HPDE6-E6E7 (cell line): Measurements from ENCODE around the gene SNRNP25.

Source experiments
- DNase-seq: peaks from one replicate; pipeline ENCODE4 v3.0.0; 2011; ENCODE audit warnings: missing footprints; ENCODE audit errors: extremely low spot score

The SNRNP25 gene

DNA sequence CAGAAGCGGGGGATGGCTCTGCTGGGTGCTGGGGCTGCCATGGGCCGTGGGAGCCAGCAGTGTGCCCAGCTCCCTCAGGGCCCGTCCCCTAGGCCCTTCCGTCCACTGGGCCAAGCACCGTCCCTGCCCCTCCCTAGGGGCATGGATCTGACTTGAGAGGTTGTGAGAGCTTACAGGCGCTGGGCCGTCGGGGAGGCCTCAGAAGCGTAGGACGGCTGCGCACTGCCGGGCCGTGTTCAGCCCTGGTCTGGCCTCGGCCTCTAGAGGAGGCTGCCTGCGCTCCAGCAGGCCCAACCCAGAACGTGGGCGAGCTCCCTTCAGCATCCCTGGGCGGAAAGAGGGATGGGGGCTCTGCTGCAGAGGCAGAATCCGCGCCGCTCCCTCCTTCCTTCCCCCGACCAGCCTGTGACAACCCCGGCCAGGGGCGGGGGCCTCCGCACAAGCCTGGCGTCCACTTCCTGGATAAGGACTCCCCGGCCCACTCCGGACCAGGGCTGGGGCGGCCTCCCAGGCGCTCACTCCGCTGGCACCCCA is 23.7 kb downstream of the SNRNP25 start:
- peak; percentile 39 for DNase-seq

- DNase-seq = peak; percentile 83
These were observed 24.3 kb downstream of the SNRNP25 start, which contains the start of gene MPG for GRCh38 chr16:77807-78443. Gene MPG (plus strand): TSS chr16:78225. CDS start chr16:78310, 85 bp downstream.

DNA sequence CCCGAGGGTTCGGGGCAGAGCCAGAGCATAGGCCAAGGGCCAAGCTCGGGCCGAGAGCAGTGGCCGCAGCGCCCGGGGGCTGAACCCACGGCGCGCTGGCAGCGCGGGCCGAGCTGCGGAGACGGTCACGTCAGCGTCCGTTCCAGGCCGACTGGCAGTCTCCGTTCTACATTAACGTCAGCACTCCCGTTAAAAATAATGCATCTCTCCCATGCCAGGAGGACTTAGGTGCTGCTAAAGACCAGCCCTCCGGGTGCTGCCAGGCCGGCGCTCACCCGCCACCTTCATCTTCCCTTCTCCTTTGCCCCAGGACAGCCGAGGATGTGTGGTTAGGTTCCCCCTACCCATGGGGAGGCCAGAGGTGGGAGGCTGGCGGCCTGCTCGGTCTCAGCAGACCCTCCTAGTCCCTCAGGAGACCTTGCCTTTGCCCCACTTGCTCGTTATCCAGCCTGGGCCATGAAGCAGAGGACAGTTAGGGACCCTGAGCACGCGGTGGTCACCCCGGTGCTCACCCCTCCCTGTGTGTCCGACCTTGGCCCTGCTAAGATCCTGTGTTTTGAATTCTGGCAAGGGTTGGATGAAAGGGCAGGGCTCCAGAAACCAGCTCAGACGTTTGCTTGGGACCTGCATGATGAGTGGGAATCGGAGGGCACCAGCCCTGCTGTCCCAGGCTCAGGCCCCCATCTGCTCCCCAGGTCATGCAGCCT is 25.0 kb downstream of the SNRNP25 start:
- DNase-seq = no peak

DNA sequence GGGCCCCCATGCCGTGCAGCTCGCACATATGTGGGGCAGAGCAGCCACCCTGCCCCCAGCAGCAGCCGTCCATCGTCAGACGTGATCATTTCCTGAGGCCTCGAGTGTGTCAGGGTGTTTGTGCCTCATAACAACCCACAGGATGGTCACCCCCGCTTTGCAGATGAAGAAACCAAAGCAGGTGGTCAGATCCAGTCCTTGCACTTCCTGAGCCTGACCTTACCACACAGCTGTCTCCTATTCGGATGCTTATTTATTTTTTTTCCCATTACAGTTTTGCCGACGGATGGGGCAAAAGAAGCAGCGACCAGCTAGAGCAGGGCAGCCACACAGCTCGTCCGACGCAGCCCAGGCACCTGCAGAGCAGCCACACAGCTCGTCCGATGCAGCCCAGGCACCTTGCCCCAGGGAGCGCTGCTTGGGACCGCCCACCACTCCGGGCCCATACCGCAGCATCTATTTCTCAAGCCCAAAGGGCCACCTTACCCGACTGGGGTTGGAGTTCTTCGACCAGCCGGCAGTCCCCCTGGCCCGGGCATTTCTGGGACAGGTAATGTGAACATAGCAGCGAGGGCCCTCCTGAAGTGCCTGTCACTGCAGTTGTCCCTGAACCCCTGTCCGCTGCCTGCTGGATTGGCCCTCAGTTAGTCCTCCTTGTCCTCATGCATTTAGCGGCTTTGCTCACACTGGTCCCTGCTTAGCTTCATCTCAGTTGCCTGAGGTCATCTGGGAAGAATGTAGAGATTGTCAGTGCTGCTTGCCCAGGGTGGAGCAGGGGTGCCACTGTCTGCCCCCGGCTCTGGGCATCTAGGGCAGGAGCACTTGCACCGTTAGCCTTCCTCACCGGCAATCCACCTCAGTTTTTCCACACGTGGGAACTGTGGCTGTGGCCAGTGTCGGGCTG is 25.8 kb downstream of the SNRNP25 start:
- no peak for DNase-seq

DNA sequence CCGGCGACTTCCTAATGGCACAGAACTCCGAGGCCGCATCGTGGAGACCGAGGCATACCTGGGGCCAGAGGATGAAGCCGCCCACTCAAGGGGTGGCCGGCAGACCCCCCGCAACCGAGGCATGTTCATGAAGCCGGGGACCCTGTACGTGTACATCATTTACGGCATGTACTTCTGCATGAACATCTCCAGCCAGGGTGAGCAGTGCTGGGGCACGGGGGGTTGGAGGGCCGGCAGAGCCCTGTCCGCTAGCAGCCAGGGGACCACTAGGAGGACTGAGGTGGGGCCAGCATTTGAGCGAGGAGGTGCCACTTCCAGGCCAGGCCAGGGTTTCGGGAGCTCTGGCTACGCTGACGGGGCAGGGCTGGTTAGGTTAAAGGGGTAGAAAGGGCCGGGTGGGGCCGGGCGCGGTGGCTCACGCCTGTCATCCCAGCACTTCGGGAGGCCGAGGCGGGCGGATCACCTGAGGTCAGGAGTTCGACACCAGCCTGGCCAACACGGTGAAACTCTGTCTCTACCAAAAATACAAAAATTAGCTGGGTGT is 29.5 kb downstream of the SNRNP25 start:
- DNase-seq = no peak

- no peak for DNase-seq
These were observed 30.4 kb downstream of the SNRNP25 start for GRCh38 chr16:83781-84615.

DNA sequence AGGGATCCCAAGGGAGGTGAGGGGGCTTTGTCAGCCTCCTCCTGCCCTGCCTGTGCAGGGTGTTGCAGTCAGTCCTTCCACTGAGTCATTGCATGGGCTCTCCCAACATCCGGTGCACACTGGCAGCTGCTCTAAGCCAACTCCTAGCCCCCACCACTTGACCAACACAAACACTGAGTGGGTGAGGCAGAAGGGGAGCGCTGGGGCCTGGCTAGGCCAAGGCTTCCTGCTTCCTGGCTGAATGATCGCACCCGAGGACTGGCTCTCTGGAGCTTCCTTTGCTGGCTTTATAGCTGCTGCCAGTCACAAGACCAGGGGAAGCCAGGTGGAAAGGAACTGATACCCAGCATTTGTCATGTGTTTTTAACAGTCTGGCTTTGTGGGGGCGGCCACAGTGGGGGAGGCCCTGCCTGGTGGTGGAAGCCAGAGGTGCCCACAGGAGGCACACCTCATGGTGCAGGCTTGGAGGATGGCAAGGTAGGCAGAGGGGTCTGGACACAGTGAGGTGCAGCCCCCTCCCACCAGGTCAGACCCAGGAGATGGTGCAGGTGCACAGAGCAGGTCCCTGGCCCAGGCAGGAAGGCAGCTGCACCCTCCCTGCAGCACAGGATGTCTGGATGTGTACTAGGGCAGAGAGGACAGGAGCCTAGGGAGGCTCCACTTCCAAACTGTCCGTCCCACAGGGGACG is 31.2 kb downstream of the SNRNP25 start:
- DNase-seq = peak; percentile 64

DNA sequence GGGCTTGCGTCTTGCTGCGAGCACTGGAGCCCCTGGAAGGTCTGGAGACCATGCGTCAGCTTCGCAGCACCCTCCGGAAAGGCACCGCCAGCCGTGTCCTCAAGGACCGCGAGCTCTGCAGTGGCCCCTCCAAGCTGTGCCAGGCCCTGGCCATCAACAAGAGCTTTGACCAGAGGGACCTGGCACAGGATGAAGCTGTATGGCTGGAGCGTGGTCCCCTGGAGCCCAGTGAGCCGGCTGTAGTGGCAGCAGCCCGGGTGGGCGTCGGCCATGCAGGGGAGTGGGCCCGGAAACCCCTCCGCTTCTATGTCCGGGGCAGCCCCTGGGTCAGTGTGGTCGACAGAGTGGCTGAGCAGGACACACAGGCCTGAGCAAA is 31.8 kb downstream of the SNRNP25 start:
- no peak for DNase-seq

- DNase-seq = no peak
These were observed 32.2 kb downstream of the SNRNP25 start for GRCh38 chr16:85865-86264.

GRCh38 chr16:86483-86952 is 32.9 kb downstream of the SNRNP25 start:
- no peak for DNase-seq

DNA sequence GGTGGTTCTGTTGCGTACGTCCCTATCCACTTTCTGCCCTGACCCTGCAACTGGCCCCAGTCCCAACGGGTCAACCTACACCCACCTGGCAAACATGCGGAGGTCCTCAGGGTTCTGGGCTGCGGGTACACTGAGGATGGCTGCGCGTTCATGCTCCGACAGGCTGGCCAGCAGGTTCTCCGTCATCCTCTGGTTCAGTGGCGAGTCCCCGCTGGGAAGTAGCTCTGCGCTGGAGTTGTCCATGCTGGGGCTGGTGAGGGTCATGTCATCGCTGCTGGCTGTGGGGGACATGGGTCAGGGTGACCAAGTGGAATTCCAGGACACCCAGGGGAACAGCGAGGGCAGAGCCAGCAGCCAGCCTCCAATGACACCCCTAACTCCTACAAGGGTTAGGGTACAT is 35.0 kb downstream of the SNRNP25 start:
- DNase-seq = no peak

DNA sequence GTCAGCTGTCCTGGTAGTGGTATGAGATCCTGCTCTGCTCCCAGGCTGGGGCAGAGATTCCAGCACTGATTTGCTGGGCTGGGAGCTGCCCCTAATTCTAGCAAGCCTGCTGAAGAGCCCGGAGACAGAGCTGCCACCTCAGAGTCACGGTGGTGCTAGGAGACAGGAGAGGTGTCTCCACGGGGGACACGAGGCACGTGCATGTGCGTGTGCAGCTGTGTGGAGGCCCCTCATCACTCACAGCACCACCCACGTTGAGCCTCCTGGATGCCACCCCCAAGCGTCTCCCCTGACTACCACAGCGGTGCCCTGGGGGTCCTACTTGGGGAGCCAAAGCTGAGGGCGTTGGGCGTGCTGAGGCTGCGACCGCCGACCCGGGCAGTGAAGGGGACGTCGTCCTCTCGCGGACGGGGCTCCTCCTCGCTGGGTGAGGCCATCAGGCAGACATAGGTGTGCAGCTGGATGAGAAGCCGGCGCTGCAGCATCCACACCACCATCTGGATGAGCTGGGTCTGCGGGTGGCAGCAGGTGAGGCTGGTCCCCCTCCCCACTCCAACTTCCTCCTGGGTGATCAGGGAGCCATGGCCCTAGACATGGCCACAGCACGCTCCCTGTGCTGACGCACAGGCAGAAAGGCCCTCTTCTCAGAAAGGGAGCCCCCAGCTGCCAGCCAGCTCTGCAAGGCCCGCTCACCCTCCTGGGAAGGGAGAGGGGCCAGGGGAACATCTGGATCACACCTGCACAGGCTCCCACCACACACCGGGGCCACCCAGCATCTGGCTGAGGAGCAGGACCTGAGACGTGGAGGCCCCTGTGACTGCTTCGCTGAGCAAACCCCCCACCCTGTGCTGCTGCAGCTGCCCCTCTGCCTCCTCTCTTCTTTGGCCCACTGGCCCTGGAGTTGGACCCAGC is 36.0 kb downstream of the SNRNP25 start:
- DNase-seq = no peak

DNA sequence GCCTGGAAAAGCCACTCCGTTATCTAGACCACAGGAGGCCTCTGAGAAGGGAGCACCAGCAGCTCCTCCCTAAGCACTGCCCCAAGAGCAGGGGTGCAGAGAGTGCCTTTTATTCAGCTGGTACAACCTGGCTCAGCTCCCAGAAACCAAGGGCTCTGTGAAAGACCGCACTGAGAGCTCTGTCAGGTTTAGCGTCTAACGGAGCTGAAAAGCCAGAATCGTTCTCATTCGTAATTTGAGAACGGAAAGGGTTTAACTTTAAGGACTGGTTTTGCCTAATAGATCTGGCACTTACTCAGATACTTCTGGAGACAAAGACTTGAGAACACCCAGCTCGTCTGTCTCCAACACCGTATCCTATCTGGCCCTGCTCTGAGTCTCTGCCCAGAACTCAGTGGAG is 37.9 kb downstream of the SNRNP25 start:
- no peak for DNase-seq

- DNase-seq = no peak
These were observed 39.1 kb downstream of the SNRNP25 start for GRCh38 chr16:92431-93339.

DNA sequence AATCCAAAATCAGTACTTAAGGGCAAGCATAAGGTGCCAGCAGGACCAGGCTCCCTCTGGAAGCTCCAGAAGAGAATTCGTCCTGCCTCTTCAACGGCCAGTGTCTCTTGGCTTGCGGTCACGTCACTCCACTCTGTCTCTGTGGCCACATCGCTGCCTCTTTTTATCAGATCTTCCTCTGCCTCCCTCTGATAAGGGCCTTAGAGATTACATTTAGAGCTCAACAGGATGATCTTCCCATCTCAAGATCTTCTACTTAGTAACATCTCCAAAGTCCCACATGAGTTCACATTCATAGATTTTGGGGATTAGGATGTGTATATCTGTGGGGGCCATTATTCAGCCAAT is 41.3 kb downstream of the SNRNP25 start:
- no peak for DNase-seq

DNA sequence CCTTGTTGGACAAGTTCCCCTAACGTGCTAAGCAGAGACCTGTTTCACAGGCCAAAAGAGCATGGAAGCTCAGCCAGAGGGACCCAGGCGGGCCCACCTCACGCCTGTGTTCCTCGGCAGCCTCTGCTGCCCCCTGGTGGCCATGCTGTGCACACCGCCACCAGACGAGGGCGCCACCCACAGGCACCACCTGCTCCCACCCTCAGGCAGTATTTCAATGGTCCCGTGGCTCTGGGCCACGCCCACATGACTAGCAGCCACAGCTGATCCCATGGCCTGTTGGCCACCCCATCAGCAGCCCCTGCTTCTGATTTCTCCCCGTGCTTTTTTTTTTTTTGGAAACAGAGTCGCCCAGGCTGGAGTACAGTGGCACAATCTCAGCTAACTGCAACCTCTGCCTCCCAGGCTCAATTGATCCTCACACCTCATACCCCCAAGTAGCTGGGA is 43.3 kb downstream of the SNRNP25 start:
- DNase-seq = peak; percentile 93

DNA sequence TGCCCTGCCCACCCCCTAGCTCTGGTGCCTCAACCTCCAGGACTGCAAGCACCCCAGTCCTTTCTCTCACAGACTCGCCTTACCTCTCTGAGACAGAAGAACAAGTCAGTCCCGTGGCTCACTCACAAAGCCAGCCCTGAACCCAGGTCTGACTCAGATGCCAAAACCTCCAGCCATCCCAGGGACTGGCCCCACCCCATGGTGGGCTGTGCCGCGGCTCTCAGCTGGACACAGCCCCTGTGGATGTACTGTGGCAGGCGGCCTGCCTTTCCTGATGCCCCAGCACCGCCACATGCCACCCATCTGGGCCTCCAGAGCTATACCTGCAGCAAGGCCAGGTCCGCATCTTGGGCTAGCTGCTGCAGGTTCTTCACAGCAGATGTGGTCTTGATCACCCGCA is 44.2 kb downstream of the SNRNP25 start:
- DNase-seq = peak; percentile 25

DNA sequence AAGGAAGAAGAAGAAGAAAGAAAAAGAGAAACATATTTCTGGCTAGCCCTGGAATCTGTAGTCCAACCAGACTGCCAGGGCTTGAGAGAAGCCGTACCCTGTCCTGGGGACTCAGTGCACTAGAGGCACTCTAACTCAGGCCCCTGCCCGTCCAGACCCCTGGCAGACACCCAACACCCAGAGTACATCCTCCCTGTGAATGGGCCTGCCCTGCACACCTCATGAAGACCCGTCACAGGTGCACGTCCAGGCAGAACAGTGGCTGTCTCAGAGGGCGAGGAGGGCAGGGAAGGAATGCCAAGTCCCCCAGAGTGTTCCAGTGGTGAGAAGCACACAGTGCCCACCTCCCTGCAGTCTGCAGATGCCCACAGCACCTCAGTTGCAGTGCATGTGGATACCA is 47.4 kb downstream of the SNRNP25 start:
- no peak for DNase-seq
